Caki2 (cell line): ENCODE measurements around the gene TNK2. TPM values are rescaled to one million over a fixed set of nuclear protein-coding genes. Genes with fewer than 3 reads are reported as not detected.
A peak's percentile ranks its signal among the peaks of the same experiment; 100 is the strongest.
"Not testable (repeated sequence)": the region's sequence is repeated elsewhere in the genome, so short reads cannot be mapped to it uniquely, and the experiment has no call there.

Source experiments
- DNase-seq: peaks from one replicate; pipeline ENCODE4 v3.0.0-alpha.2; 2015; ENCODE audit warnings: low read depth
- in situ Hi-C: cut with HindIII; loops from 2 replicates; pipeline ENCODE4 v1.10.0; 2016; ENCODE audit warnings: low sequenced_read_pairs, low pct_unique_long_range_greater_than_20kb, mixed read lengths
- total RNA-seq: library from RNA; depleted of rRNA; stranded (reverse); fragments of >200 nt; shearing (Covaris generic); gene quantifications from 2 replicates; pipeline ENCODE4 v1.2.3, GENCODE V29; 2014; ENCODE audit warnings: low replicate concordance

TNK2 gene
- total RNA-seq, 1 experiment from 2014 or later: 10.7 TPM

DNA sequence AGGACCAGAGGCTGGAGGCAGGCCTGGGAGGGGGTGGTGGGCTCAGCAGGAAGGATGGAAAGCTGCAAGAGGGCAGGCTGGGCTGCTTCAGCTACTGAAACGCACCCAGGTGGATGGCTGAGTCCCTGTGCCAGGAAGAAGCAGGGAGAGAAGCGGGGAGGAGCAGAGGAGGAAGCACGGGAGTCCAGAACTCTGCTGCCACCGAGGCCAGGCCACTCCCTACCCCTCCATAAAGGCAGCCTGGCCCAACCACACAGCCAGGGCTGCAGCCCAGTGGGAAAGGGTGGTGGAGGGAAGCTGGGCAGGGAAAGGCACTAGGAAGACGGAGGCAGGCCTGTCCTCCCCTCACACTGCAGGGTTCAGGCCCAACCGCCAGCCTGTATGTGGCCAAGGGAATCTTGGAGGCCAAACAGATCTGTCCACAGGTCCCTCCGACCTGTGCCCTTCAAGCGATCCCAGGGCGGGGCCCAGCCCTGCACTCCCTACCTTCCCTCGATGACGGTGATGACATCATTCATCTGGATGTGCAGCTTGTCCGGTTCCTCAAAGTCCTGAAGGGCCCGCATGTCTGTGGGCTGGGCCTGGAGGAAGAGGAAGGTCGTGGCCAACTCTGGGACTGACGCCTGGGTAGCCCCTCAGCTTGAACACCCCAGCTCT is 30.5 kb downstream of the TNK2 start:
- in situ Hi-C loops: no loop called here
- no peak for DNase-seq

DNA sequence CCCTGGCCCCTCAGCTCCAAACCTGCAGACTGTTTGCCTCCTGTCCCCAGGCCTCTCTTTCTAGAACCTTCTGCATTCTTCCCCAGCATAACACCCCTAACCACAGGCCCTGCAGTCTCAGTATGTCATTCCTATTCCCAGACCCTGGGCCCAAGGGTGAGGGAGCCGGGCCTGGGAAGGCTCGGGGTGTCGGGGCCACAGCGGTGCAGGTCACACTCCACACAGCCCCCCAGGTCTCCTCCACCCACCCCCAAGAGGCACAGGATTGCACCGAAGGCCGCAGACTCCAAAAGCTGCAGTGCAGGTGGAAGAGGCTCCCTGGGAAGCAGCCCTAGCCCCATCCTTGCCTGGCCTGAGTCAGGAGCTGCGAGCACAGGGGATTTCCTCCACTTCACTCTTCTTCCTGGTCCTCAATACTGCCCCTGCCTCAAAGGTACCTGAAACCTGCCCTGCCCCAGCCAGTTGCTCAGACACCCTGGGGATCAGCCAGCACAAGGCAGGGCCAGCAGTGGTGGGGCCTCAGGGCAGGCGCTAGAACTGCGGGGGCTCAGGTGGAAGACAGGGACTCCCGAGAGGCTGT is 31.1 kb downstream of the TNK2 start:
- no peak for DNase-seq
- in situ Hi-C loops: no loop called here

DNA sequence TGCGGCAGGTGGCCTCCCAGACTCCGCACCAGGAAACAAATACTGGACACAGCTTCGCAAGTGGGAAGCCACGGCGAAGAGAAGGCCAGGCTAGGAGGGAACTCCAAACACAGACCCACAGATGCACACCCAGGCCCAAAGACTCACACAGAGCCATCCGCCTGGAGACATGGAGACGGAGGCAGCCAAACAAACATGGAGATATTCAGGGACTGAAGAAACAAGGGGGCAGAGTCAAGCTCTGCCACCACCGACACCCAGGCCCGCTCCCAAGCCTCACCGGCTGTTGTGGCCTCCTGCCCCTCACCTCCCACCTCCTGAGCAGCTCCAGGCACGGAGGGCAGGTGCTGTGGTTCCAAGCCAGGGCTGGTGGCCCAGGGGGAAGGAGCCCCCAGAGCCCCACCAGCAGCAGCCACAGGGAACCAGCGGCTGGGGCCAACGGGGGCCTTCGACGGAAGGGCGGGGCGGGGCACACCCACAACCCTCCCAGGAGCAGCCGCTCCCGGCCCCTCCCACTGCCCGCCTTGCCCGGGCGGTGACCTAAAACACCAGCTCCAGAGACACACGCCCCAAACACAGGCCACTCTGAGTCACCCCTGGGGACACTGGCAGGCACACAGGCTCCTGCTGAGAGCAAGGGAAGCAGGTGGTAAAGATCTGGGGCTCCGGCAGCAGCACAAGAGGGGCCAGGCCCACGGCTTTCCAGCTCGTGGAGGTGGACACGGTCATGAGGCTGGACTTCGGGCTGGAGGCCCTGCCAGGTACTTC is 31.9 kb downstream of the TNK2 start:
- in situ Hi-C loops: no loop called here
- DNase-seq: peak; percentile 80

DNA sequence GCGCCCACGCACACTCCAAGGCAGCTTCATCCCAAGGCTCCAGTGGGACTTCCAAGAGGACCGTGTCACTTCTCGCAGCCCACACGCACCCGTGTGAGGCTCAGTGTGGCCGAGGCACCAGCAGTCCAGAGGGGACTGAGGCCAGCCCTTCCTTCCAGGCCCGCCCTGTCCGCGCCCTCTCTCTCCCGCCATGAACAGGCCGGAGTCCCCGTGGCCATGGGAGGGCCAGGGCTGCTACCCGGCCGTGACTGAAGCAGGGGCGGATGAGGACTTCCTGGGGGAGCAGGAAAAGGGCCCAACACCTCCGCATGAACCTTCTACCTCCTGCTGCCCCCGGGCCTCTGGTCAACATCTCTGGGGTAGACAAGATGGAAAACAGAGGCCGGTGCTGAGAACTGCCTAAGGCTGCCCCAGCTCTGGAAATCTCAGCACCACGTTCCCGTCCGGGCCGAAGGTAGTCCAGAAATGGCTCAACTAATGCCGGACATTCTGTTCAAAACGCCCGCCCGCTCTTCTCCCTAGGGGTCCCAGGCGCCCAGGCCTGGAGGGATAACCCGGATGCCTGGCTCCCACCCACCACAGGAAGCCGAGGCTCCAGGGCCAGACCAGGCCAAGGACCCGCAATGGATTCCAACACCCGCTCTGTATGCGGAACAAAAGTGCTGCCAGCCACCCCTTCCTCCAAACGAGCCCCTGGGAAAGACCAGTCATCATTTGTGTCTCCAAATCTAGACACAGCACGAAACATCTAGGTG is 32.7 kb downstream of the TNK2 start:
- in situ Hi-C loops: no loop called here

DNA sequence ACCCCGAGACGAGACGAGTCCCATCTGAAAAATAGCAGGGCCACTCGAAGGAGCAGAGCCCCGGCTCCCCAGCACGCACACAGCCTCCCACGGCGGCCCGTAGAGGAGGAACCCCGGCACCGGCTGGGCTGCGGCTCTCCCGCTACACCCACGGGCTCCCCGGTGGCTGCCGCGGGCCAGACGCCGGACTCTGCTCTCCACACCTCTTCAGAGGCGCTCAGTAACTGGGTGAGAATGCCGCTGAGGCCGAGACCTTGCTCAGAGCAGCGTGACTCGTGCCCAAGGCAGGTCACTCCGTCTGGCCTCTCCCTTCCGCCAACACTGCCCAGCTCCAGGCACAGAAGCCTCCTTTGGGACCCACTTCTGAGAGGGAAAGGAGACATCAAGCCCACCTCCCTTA is 34.4 kb downstream of the TNK2 start:
- DNase-seq: peak; percentile 33
- in situ Hi-C loops: no loop called here

More for the DNA sequence above, 32.7 kb downstream of the TNK2 start:
- DNase-seq: no peak

DNA sequence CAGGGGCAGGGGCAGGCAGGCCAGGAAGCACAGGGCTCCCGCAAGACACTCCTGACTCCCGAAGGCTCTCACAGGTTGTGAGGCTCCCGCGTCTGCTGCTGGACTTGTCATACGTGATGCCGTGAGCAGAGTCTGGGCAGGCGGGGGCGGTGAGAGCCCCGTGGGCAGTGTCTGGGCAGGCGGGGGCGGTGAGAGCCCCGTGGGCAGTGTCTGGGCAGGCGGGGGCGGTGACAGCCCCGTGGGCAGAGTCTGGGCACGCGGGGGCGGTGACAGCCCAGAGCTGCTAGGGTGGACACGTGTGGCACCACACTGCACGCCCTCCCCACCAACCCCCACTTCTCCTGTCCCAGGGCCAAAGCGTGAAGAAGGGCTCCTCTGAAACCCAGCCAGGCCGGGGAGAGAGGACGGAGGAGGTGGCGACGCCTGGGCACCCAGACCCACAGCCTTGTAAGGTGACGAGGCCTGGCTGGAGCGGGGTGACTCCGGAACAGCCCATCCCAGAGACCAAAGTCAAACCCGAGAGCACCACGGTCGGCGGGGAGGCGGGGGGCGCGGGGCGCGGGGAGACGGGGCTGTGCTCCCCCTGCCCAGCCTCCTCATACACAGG is 35.0 kb downstream of the TNK2 start:
- no peak for DNase-seq
- in situ Hi-C loops: no loop called here

DNA sequence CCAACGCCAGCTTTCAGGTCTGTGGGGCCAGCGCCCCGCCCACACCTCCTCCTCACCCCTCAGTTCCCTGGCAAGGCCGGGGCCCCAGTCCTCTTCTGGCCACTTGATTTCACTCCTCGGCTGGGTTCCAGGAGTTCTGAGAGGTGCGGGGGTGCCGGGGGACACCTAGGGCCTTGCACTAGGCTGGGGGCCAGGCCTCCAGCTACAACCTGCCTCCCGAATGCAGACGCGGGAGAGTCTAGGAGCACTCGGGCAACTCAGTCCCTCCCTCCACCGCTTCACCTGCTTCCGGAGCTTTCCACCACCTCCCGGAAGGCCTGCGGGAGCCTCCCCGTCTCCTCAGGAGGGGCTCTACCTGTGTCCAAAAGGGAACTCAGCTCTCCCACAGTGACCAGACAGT is 35.6 kb downstream of the TNK2 start:
- in situ Hi-C loops: no loop called here

DNA sequence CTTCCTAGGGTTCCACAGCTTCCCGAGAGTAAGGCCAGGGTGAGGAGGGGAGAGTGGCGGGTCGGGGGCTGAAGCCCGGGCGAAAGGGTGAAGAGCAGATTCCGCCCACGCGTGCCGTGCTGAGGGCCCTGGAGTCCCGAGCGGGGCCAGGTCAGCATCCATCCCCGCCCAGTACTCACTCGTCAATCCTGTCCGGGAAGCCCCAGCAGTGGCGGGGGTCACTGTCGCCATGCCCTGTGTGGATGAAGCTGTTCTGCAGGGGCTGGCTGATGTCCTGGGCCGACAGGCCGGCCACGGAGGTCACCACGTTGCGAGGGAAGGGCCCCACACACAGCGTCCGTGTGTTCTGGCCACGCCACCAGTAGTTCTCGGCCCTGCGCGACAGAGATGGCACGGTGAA is 36.3 kb downstream of the TNK2 start:
- DNase-seq: no peak
- in situ Hi-C loops: no loop called here

More for the DNA sequence above, 35.6 kb downstream of the TNK2 start:
- DNase-seq: no peak

DNA sequence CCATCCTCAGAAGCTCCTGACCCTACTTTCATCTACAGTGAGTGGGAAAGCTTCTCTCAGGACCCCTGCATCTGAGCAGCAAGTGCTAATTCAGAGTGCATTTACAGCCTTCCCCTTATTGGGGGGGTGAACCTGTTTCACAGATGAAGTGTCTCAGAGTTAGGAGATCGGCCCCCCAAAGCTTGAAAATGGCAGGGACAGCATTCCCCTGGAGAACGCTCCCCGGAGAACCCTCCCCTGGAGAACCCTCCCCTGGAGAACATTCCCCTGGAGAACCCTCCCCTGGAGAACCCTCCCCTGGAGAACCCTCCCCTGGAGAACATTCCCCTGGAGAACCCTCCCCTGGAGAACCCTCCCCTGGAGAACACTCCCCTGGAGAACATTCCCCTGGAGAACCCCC is 36.7 kb downstream of the TNK2 start:
- DNase-seq, in situ Hi-C loops: not testable (repeated sequence)

DNA sequence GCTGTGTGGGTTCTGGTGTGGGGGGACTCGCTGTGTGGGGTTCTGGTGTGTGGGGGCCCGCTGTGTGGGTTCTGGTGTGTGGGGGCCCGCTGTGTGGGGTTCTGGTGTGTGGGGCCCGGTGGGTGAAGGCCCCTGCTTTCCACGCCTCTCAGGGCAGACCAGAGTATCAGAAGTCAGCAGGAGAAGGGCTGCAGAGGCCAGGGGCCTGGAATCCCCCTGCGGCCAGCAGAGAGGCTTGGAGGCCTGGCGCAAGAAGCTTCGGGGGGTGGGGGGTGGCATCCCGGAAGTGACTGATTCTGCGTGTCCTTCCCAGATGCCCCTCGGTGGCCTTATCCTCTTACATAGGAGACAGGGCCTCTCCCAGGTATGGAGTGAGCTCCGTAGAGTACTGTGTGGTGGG is 37.4 kb downstream of the TNK2 start:
- in situ Hi-C loops: no loop called here
- DNase-seq: no peak

DNA sequence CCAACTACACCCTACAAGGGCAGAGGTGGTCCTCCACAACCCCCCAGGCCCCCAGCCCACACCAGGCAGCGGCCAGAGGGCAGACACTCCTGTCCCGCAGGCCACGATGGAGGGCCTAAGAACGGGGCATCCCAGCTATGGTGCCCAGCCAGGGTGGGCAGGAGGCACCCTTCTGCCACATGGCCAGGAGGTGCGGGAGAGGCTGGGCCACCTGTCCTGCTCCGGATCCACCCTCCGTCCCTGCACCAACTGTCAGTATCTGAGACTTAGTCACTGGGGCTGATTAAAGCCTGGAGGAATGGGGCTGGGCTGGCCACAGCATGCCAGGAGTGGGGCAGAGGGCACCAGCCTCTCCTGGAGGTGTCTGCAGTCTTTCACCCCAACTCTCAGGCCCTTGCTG is 37.9 kb downstream of the TNK2 start:
- DNase-seq: no peak

DNA sequence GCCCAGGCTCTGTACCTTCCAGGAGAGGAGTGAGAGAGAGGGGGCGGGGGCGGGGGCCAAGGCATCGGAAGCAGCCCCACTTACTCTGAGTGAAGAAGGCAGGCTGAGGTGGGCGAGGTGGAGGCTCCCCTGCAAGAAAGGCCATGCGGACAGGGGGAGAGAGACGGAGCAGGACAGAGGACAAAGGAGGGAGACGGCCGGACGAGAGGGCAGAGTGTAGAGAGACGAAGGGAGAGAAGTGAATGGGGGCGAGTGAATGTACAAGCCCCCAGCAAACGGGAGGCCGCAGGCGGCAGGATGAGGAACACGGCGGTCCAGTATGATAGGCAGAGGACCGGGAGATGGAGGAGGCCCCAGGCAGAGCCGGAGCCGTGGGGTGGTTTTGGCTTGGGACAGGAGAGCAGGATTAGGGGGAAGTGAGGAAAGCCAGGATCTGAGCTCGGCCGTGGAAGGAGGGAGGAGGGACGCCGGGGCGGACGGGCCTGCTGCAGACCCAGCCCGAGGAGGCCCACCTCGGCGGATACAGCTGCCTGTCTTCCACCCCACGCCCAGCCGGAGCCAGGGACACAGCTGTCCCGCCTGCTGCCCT is 38.8 kb downstream of the TNK2 start:
- no peak for DNase-seq
- in situ Hi-C loops: no loop called here

More for the DNA sequence above, 37.9 kb downstream of the TNK2 start:
- in situ Hi-C loops: no loop called here

DNA sequence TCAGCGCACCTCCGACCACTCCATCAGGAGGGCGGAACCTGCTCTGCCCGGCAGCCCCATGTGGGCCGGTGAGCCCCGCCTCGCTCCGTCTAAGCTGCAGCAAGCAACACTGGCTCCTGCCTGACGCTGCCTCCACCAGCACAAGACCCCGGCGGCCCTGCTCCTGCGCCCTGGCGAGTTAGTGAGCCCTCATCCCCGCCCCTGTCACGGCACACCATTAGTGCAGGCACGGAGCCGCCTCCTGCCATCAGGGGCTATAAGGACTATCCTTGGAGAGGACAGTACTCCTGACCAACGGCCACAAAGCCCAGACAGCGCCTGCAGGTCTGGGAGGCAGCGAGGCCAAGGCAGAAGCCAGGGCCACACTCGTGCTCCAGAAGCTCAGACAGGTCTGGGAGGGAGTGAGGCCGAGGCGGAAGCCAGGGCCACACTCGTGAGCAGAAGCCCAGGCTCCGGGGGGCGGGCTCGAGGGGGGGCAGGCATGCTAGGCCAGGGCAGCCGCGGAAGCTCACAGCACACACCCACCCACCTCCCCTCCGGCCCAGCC is 39.4 kb downstream of the TNK2 start:
- DNase-seq: no peak
- in situ Hi-C loops: no loop called here

DNA sequence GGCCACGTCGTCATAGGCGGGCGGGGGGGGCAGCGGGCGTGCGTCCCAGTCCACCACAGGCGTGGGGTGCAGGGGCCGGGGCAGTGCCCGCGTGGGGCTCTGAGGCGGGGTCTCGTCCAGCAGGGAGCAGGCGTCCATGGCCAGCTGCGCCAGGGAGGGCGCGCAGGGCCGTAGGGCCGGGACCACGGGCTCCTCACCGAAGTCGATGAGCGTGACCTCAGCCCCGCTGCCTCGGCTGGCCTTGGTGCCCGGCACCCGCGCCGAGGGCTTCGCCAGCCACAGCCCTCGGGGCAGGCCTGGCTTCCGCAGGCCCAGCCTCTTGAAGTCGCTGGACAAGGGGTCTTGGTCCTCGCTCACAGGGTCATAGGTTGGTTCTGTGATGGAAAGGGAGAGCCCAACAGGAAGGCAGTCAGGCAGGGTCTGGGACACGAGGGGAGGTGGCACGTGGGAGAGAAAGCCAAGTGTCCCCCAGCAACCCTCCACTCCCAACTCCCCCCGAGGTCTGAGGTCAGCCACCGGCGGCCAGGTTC is 40.0 kb downstream of the TNK2 start:
- DNase-seq: no peak
- in situ Hi-C loops: no loop called here

DNA sequence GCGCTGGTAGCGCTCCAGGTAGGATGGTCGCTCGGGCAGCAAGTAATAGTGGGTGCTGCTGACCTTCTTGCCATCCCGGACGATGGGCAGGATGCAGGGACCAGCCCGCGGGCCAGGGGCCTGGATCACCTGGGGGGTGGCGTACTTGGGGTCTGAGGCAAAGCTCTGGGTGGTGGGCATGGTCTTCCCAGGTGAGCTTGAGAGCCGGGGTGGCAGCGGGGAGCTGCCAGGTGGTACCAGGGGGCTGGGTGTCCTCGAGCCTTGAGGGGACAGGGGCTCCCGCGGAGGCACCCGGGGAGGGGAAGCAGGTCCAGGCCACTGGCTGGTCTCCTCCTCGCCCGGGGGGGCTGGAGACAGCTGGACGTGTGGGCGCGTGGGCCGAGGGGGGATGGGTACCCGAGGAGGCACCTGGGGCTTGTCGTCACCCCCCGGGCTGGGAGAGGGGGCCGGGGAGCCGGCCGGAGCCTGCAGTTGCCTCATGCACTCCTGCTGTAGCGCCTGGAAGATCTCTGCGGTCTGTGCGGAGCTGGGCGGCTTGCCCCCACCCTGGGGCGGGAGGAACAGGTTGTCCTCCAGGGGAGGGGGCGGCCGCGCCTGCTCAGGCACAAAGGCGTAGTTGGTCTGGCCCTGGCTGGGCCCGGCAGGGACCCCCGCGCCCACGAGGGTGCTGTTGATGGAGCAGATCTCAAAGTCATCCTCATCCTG is 40.6 kb downstream of the TNK2 start:
- in situ Hi-C loops: no loop called here
- no peak for DNase-seq

DNA sequence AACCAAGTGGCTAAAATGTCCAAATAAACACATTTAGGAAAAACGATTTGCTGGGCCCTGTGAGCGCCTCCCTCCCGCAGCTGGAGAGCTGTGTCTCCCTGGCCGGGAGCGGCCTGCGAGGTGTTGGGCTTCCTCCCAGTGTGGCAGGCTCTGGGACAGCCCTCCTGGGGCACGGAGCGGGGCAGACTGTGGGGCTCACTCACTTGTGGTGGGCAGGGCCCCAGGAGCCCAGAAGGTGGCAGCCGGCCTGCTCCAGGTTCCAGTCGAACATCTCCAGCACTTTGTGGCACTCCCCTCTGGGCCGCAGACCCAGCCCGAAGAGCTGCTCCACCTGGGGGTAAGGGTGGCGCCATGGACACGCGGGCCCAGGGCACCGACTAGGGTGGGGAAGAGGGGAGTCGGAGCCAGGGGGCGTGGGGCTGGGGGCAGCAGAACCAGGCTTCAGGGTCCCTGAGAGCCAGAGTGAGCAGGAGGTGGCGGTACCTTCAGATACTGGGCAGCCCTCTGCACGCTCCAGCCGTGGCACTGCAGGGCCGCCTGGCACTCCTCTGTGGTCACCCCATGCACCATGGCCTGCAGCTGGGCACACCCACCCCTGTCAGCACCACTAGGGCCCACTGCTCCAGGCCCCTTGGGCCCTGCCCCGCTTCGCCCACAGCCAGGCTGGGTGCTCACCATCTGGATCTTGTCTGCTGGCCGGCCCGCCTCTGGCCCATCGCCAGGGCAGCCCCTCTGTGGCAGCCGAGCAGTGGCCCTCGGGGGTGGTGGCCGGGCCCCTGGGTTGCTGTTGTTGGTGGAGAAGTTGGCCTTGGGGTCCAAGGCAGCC is 41.5 kb downstream of the TNK2 start:
- no peak for DNase-seq
- in situ Hi-C loops: no loop called here
